Measurements from ENCODE around the gene SLC16A4.
A peak's percentile ranks its signal among the peaks of the same experiment; 100 is the strongest.
"Not testable (repeated sequence)": the region's sequence is repeated elsewhere in the genome, so short reads cannot be mapped to it uniquely, and the experiment has no call there.

The SLC16A4 gene

DNA sequence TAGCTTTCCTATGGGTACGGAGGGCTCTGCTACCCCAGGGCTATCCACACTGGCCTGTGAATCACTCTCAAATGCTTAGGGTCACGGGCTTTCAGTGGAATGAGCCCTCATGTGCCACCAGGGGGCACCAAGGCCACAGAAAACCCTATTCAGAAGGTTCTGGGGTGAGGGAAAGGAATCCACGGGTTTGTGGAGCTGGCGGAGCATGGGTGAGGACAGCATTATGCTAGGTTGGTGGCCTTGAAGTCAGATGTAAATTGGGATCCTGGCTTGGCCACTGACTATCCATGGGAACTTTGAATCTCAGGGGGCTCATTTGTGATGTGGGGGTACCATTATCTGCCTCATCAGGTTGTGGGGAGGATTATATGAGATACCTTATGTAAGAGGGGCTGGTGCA is 21.8 kb upstream of the SLC16A4 start:
- peak; percentile 76 for DNase-seq (ENCODE audit: low read depth)
- H3K4me3 ChIP-seq (ENCODE audit: low read depth, low read length): no peak overlapping the region
- no peak for TF ChIP-seq MYC (IDR thresholded peaks at IDR 0.05; ENCODE audit: low read depth, low read length)
- TF ChIP-seq, protein P1, sequence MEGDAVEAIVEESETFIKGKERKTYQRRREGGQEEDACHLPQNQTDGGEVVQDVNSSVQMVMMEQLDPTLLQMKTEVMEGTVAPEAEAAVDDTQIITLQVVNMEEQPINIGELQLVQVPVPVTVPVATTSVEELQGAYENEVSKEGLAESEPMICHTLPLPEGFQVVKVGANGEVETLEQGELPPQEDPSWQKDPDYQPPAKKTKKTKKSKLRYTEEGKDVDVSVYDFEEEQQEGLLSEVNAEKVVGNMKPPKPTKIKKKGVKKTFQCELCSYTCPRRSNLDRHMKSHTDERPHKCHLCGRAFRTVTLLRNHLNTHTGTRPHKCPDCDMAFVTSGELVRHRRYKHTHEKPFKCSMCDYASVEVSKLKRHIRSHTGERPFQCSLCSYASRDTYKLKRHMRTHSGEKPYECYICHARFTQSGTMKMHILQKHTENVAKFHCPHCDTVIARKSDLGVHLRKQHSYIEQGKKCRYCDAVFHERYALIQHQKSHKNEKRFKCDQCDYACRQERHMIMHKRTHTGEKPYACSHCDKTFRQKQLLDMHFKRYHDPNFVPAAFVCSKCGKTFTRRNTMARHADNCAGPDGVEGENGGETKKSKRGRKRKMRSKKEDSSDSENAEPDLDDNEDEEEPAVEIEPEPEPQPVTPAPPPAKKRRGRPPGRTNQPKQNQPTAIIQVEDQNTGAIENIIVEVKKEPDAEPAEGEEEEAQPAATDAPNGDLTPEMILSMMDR (IDR thresholded peaks at IDR 0.05; ENCODE audit: low read depth, low read length): peak; percentile 79

DNA sequence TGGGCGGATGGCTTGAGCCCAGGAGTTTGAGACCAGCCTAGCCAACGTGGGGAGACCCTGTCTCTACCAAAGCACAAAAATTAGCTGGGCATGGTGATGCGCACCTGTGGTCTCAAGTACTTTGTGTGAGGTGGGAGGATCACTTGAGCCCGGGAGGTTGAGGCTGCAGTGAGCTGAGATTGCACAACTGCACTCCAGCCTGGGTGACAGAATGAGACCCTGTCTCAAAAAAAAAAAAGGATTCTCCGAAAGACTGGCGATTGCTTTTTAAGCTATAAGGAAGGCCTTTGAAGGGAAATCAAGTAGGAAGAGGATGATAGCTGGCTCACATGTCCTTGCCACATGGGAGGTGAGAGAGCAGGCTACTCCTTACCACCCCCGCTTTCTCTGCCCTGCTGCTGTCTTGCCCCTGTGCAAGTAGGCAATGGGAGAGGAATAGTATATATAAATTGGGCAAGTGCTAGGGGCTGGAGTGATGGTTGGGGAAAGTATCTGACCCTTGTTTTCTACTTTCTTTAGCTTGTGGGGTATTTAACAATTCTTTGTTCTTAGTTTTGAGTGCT is 20.4 kb upstream of the SLC16A4 start:
- no peak overlapping the region for H3K4me3 ChIP-seq (ENCODE audit: low read depth, low read length)
- no peak for TF ChIP-seq MAX (IDR thresholded peaks at IDR 0.05; ENCODE audit: low read depth, low read length)
- no peak for TF ChIP-seq MYC (IDR thresholded peaks at IDR 0.05; ENCODE audit: low read depth, low read length)
- TF ChIP-seq POLR2A (IDR thresholded peaks at IDR 0.05; ENCODE audit: extremely low read depth, insufficient read length): no peak
- TF ChIP-seq, protein P1 (IDR thresholded peaks at IDR 0.05; ENCODE audit: low read depth, low read length): no peak
- DNase-seq (ENCODE audit: low read depth): no peak

DNA sequence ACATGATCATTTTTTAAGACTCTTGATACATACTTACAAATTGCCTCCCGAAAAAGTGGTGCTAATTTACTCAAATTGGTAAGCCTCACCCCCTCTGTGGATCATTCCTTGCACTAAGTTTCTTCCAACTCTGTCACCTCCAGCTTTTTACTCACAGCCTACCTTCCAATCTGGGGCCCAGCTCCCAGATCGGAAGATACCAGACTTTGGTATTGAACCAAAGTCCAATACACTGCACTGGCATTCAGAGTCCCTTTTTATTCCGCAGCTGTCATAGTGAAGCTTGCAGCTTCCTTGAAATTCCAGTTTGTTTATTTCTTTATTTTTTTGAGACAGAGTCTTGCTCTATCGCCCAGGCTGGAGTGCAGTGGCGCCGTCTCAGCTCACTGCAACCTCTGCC is 18.5 kb upstream of the SLC16A4 start:
- TF ChIP-seq, protein P1 (IDR thresholded peaks at IDR 0.05; ENCODE audit: low read depth, low read length): no peak
- TF ChIP-seq POLR2A (IDR thresholded peaks at IDR 0.05; ENCODE audit: extremely low read depth, insufficient read length) (no peak), MYC (IDR thresholded peaks at IDR 0.05; ENCODE audit: low read depth, low read length) (no peak), MAX (IDR thresholded peaks at IDR 0.05; ENCODE audit: low read depth, low read length) (no peak)
- DNase-seq (ENCODE audit: low read depth): no peak
- no peak overlapping the region for H3K4me3 ChIP-seq (ENCODE audit: low read depth, low read length)

DNA sequence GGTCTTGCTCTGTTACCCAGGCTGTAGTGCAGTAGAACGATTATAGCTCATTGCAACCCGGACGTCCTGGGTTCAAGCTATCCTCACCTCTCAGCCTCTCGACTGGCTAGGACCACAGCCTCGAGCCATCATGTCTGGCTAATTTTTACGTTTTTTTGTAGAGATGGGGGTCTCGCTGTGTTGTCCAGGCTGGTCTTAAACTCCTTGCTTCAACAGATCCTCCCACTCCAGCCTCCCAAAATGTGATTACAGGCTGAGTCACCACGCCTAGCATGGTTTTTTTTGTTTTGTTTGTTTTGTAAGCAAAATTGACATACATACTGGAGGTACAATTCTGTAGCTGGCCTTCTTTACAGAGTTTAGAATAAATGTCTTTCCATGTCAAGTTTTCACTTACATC is 17.7 kb upstream of the SLC16A4 start:
- peak overlapping the region; percentile 85 for H3K4me3 ChIP-seq (ENCODE audit: low read depth, low read length)
- TF ChIP-seq MYC (IDR thresholded peaks at IDR 0.05; ENCODE audit: low read depth, low read length): no peak
- TF ChIP-seq MAX (IDR thresholded peaks at IDR 0.05; ENCODE audit: low read depth, low read length): no peak
- TF ChIP-seq, protein P1 (IDR thresholded peaks at IDR 0.05; ENCODE audit: low read depth, low read length): no peak
- no peak for TF ChIP-seq POLR2A (IDR thresholded peaks at IDR 0.05; ENCODE audit: extremely low read depth, insufficient read length)
- no peak for DNase-seq (ENCODE audit: low read depth)

DNA sequence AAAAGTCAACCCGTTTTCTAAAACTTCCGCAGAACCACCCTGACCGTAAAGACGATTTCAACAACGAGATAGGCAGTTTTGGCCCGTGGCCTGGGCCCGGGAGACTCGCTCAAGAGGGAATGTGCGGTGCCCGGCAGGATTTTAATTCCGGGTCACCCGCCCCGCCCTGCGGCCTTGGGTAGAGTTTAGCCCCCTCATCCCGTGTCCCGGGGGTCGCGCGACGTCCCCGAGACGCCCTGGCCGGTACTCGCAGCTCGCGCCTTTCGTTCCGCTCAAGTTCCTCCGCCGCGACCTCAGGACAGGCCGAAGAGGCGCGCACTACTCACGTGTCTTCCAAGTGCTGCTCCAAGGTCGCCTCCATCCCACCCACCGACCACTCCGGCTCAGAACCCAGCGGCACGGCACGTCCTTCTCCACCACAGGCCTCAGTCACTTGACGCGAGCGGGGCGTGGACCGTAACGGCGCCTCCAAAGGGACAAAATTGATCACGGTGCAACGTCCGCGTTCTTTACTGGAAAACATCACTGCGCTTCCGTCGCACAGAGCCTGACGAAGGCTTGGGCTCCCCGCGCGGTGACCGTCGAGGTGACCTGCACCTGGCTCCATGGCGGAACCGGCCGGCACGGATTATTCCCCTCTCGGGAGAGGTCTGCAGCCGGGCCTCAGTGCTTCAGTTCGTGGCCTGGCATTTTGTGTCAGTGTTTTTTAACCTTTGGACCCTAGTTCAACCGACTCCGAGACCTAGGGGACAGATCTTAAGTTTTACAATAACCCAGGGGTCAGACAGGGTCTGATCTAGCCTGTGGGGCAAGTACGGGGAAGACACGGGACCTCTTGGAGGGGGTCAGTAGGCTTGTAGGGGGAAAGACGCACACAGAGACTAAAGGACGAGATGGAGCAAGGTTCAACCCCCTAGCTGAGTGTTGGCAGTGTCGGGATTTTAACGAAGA is 16.7 kb upstream of the SLC16A4 start, which contains the start of gene LAMTOR5:
Gene LAMTOR5 (minus strand): TSS at position 435 of the 951 bp plus-strand sequence. CDS start 74 bp downstream, at position 361.
- TF ChIP-seq MYC (IDR thresholded peaks at IDR 0.05; ENCODE audit: low read depth, low read length): peak; percentile 84; the same call in 1 of the 2 replicates
- TF ChIP-seq POLR2A (IDR thresholded peaks at IDR 0.05; ENCODE audit: extremely low read depth, insufficient read length): peak; percentile 82
- TF ChIP-seq, protein P1 (IDR thresholded peaks at IDR 0.05; ENCODE audit: low read depth, low read length): no peak
- peak; percentile 84 for TF ChIP-seq MAX (IDR thresholded peaks at IDR 0.05; ENCODE audit: low read depth, low read length)
- peak within 1 kb of the TSS; percentile 85 for H3K4me3 ChIP-seq (ENCODE audit: low read depth, low read length)
- peak; percentile 95 for DNase-seq (ENCODE audit: low read depth)

GRCh38 chr1:110406407-110406806 is 15.6 kb upstream of the SLC16A4 start:
- H3K4me3 ChIP-seq (ENCODE audit: low read depth, low read length): peak overlapping the region; percentile 85
- DNase-seq (ENCODE audit: low read depth): not testable (repeated sequence)

All from NB4 (cell line).